Urothelium cell line (cell line): ENCODE results near the gene KRT73.
"Not testable (repeated sequence)": the region's sequence is repeated elsewhere in the genome, so short reads cannot be mapped to it uniquely, and the experiment has no call there.

Source experiments
- DNase-seq: peaks from one replicate; pipeline ENCODE4 v3.0.0; 2011; ENCODE audit warnings: low spot score, mixed read lengths
- FAIRE-seq: peaks from 2 replicates; lab custom pipeline; 2011; peaks lifted over from hg19 to GRCh38; lab: Jason Lieb, UNC

KRT73 gene

DNA sequence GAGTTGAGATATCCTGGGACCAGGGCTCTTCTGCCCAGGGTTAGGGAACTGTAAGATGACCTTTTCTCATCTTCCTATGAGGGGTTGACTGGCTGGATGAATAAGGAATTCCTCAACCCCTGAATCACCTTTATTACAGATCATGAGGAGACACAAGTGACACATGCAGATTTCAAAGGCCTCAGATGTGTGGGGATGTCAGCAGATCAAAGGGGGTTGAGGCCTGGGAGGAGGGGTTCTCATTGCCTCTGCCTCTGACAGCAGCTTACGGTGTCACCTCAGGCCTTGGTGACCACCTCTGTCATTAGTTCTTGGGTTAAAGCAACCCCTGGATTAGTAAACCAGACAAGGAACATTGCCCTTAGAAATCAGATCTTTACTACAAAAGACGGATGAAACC, 15.0 kb downstream of the KRT73 start:
- FAIRE-seq, result no peak

GRCh38 chr12:52602552-52602951, 15.8 kb downstream of the KRT73 start:
- DNase-seq (no peak), FAIRE-seq (no peak)

More for the DNA sequence above, 15.0 kb downstream of the KRT73 start:
- no peak for DNase-seq

DNA sequence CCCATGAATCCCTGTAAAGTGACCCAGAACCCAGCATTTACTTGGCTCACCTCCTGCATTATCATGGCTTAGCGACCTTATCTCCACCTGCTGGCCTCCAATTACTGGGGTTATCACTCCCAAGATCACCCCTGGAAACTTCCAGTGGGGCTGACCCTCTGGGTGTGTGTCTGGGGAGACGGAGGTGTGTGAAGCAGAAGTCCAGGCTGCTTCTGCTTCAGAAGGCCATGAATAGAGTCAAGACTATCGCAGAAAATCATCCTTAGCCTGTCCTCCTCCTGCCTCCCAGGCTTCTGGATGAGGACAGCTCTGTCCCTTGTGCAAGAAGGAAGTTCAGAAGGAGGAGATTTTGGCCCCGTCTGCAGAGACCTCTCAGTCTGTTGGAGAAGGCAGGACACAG, 16.7 kb downstream of the KRT73 start:
- no peak for FAIRE-seq

DNA sequence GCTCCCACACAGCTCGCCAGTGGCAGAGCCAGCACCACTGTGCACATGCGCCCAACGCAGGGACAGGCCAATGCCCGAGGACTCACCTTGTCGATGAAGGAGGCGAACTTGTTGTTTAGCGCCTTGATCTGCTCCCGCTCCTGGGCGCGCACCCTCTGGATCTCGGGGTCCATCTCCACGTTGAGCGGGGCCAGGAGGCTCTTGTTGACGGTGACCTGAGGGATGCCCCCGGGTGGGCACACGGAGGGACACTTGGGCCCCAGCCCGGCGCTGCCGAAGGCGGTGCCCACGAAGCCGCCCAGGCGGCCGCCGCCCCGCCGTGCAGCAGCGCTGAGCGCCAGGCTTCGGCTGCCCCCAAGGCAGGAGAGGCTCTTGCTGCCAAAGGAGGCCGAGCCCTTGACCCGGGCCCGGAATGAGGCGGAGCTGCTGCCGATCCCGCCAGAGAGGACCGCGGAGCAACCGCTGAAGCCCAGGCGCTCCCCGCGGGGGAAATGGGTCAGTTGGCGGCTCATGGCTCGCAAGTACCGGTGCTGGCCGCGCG, 17.3 kb downstream of the KRT73 start, which contains the start of gene KRT72:
Gene KRT72, minus strand, starts transcription at position 523 of the 541 bp plus-strand sequence. Its CDS starts 11 bp downstream, at position 512.
- FAIRE-seq (no peak), DNase-seq (no peak)

More for the DNA sequence above, 16.7 kb downstream of the KRT73 start:
- DNase-seq, result no peak

GRCh38 chr12:52600475-52600874, 17.9 kb downstream of the KRT73 start:
- FAIRE-seq (no peak), DNase-seq (no peak)

DNA sequence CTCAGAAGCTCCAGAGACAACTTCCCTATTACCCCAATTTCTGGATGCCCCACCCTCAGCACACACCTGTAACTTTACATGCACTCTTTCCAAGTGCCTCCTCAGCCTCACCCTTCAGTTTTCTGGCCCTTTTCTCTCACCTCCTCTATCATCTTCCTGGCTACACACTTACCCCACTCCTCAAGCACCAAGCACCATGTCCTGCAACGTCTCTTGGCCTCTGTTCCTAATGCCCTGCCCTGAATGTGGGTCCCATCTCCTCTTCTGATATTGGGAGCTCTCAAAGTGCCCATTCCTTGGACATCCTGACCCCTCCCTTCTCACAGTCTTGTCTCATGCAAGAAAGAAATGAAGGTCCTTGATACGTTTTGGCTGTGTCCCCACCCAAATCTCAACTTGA, 18.3 kb downstream of the KRT73 start:
- FAIRE-seq (no peak), DNase-seq (no peak)

DNA sequence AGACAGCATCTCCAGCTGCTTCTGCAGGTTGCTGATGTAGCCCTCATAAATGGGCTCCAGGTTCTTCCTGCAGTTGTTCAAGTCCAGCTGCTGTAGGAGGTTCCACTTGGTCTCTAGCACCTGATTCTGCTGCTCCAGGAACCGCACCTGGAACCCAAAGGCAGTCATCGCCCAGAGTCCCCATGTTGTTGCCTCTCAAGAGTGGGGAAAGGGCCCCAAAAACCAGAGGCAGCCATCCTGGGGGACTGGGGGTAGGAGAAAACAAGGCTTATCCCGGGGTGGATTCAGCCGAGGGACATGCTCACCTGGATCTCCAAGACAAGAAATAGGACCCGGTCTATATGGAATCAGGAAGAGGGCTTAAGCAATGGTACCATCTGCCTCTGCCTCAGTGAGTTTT, 19.4 kb downstream of the KRT73 start:
- FAIRE-seq (no peak), DNase-seq (no peak)

- DNase-seq, FAIRE-seq: not testable (repeated sequence)
Measured at GRCh38 chr12:52594237-52594636, 24.1 kb downstream of the KRT73 start.

- FAIRE-seq (no peak), DNase-seq (no peak)
Measured at GRCh38 chr12:52591521-52591920, 26.8 kb downstream of the KRT73 start.

GRCh38 chr12:52590021-52590420, 28.3 kb downstream of the KRT73 start:
- DNase-seq (no peak), FAIRE-seq (no peak)

- no peak for FAIRE-seq
Measured at GRCh38 chr12:52587563-52587962, 30.8 kb downstream of the KRT73 start.

DNA sequence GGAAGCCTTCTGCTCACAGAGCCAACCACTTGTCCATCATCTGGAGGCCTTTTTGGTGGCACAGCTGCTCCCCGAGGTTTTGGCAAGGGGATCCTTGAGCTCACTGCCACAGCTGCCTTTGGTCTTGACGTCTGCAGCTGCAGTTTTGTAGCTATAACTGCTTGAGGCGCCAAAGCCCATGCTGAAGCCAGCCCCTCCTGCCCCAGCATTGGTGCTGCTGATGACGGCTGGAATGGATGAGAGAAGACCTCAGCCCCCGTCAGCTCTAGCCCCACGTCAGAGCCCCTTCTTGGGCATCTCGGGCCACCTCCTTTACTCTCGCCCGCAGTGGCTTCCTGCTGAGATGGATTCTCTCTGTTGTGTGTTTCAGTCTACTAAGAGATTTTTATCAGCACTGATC, 32.4 kb downstream of the KRT73 start:
- no peak for DNase-seq
- no peak for FAIRE-seq

More at GRCh38 chr12:52587563-52587962, 30.8 kb downstream of the KRT73 start:
- DNase-seq, result no peak

DNA sequence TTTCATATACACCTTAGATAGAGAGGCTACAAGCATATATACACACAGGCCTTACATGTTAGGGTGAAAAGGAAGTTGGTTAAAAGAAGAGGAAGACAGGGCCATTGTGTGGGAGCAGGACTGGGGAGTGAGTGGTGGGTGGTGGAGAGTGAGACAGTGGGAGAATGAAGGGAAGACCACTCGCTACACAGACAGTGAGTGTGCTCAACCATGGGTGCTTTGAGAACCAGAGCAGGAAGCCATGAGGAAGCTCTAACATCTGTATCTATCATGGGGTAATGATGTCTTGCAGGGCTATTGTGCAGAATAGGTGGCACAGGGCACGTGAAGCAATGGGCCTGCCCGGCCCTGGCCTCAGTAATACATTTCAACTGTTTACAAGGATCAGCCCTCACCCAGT, 33.3 kb downstream of the KRT73 start:
- DNase-seq, result no peak
- no peak for FAIRE-seq

- DNase-seq (no peak), FAIRE-seq (no peak)
Measured at GRCh38 chr12:52584156-52584682, 34.1 kb downstream of the KRT73 start.

DNA sequence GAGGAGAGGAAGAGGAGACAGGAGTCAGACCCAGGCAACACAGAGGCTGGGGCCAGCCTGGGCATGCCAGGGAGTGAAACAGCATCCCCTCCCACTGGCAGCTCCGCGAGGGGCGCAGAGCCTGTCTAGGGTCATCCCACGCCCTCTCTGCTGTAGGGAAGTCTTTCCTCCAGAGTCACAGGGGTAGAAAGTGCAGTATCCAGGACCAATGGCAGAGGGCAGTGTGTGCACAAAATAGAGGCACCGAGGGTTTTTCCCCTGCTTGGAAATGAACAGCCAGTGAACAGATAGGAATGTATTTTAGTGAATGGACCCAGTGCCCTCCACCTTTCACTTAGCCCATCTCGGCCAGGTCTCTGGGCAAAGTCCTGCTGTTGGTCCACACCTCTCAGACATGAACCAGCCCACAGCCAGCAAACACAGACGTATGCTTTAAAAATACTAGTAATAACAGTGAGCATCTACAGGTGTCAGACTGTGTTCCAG, 35.3 kb downstream of the KRT73 start:
- DNase-seq (peak; percentile 80), FAIRE-seq (no peak)

- DNase-seq (no peak), FAIRE-seq (no peak)
Measured at GRCh38 chr12:52582486-52582885, 35.9 kb downstream of the KRT73 start.

GRCh38 chr12:52581481-52581880, 36.9 kb downstream of the KRT73 start:
- peak; percentile 51 for DNase-seq
- FAIRE-seq, result no peak

GRCh38 chr12:52581066-52581465, 37.3 kb downstream of the KRT73 start:
- DNase-seq (no peak), FAIRE-seq (no peak)

GRCh38 chr12:52580496-52580895, 37.9 kb downstream of the KRT73 start:
- FAIRE-seq (no peak), DNase-seq (no peak)

GRCh38 chr12:52579468-52580465, 38.6 kb downstream of the KRT73 start:
- FAIRE-seq (no peak), DNase-seq (no peak)

- no peak for FAIRE-seq
- DNase-seq, result no peak
Measured at GRCh38 chr12:52578469-52578868, 39.9 kb downstream of the KRT73 start.

GRCh38 chr12:52577316-52577715, 41.0 kb downstream of the KRT73 start:
- FAIRE-seq, result no peak
- no peak for DNase-seq
